A549 treated with AZD9567 at 1 μM for 4 hours (cell line): ENCODE measurements around the gene QKI. TPM values are rescaled to one million over a fixed set of nuclear protein-coding genes. Genes with fewer than 3 reads are reported as not detected.

Source experiments
- total RNA-seq: library from RNA; stranded (reverse); fragments of 200-300 nt; extraction: Qiagen RNA extraction; gene quantifications from 5 replicates; pipeline ENCODE4 v1.2.3, GENCODE V29; 2022; ENCODE audit not compliant: insufficient read depth

The QKI gene
- total RNA-seq, result 35.5 to 86.3 TPM (median 40.2 TPM) in 5 replicates

GRCh38 chr6:163414117-163414945 is at the start of gene QKI:
Gene QKI, plus strand, starts transcription at chr6:163414718. Its CDS starts 476 bp downstream, at chr6:163415194.

